Measurements from ENCODE around the gene CLSTN1. TPM values are rescaled to one million over a fixed set of nuclear protein-coding genes. Genes with fewer than 3 reads are reported as not detected.
A peak's percentile ranks its signal among the peaks of the same experiment; 100 is the strongest.
"Not testable (repeated sequence)": the region's sequence is repeated elsewhere in the genome, so short reads cannot be mapped to it uniquely, and the experiment has no call there.

The CLSTN1 gene
- total and polyA plus RNA-seq, 2 donors, result 59.6 to 90.6 TPM

DNA sequence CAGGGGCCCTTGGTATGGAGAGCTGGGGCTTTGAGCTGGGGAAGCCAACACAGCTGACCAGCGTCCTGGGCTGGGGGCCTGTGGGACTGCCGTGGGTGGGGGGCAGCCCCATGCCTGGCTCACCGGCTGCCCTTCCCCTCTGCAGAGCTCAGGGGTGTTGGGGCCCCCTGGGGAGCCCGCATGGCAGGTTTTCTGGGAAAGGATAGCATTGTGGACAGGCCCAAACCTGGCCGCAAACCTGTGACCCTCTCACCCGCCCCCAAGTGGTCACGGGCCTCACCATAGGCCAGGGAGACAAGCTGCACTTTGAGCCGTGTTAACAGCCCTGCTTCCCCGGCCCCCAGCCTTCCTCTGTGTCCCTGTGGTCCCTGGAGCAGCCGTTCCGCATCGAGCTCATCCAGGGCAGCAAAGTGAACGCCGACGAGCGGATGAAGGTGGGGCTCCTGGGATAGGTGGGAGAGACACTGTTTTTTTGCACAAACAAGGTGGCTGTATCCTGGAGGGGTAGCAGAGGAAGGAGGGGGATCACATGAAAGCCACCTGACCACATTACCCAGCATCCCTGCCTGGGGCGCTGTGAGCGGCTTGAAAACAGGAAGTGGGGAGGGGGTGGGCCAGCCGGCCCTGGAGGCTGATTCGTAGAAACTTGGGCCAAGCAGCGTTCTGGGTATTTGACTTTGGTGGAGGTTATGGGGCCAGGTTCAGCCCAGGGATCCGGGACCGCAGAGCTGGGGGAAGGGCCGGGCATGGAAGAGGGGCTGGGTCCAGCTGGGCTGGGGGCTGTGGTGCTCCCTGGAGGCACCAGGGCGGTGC, 106.4 kb downstream of the CLSTN1 start:
- no peaks in the 10 kb centered on the region for H3K4me1 ChIP-seq (ENCODE audit: insufficient read depth)
- H3K27ac ChIP-seq (ENCODE audit: low read depth), result peak overlapping the region; percentile 34
- H3K4me3 ChIP-seq (ENCODE audit: low read depth, low read length), result peak overlapping the region; percentile 29
- no peaks in the 10 kb centered on the region for H3K36me3 ChIP-seq (ENCODE audit: insufficient read depth)
- peak; percentile 41 for DNase-seq (ENCODE audit: extremely low spot score)
- WGBS, result 44% methylated on average over 25 of the region's 25 CpGs

DNA sequence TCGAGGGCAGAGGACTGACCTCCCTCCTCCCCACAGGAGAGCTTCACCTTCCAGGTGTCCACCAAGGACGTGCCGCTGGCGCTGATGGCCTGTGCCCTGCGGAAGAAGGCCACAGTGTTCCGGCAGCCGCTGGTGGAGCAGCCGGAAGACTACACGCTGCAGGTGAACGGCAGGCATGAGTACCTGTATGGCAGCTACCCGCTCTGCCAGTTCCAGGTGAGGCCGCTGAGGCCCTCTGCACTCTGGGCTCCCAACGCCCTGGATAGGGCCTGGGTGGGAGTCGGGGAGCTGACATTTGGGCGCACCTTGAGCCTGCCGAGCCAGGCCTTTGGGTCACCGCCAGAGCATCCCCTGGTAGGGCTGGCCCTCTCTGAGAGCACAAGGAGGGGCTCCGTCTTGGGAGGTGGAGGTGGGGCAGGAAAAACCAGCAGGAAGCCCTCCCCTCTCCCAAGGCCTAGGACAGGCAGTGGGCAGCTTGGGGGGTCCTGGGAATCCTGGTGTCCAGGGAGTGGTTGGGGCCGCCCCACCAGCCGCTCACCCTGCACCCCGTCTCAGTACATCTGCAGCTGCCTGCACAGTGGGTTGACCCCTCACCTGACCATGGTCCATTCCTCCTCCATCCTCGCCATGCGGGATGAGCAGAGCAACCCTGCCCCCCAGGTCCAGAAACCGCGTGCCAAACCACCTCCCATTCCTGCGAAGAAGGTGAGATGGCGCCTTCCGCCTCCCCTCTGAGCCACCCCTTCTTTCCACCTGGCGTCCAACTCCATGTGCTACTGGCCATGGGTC, 107.2 kb downstream of the CLSTN1 start:
- Histone ChIP-seq H3K4me1 (ENCODE audit: insufficient read depth) (no peaks in the 10 kb centered on the region), H3K36me3 (ENCODE audit: insufficient read depth) (no peaks in the 10 kb centered on the region), H3K27ac (ENCODE audit: low read depth) (peak overlapping the region; percentile 34), H3K4me3 (ENCODE audit: low read depth, low read length) (peak overlapping the region; percentile 29)
- 95% methylated on average over 29 of the region's 29 CpGs for WGBS
- no peak for DNase-seq (ENCODE audit: extremely low spot score)

DNA sequence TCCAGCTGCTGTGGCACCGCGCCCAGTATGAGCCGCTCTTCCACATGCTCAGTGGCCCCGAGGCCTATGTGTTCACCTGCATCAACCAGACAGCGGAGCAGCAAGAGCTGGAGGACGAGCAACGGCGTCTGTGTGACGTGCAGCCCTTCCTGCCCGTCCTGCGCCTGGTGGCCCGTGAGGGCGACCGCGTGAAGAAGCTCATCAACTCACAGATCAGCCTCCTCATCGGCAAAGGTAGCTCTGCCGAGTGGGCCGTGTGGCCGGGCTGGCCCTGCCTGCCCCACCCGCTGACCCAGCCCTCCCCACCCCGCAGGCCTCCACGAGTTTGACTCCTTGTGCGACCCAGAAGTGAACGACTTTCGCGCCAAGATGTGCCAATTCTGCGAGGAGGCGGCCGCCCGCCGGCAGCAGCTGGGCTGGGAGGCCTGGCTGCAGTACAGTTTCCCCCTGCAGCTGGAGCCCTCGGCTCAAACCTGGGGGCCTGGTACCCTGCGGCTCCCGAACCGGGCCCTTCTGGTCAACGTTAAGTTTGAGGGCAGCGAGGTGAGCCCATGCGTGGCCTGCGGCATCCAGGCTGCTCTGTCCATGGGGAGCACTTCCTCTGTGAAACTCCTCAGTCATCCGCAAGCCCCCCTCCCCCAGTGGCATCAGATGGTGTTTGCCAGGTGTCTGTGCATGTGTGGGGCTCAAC, 108.1 kb downstream of the CLSTN1 start:
- H3K4me1 ChIP-seq (ENCODE audit: insufficient read depth), result no peaks in the 10 kb centered on the region
- no peak overlapping the region for H3K27ac ChIP-seq (ENCODE audit: low read depth)
- no peaks in the 10 kb centered on the region for H3K36me3 ChIP-seq (ENCODE audit: insufficient read depth)
- peak overlapping the region; percentile 2 for H3K4me3 ChIP-seq (ENCODE audit: low read depth, low read length)
- DNase-seq (ENCODE audit: extremely low spot score), result no peak
- 90% methylated on average over 40 of the region's 40 CpGs for WGBS

DNA sequence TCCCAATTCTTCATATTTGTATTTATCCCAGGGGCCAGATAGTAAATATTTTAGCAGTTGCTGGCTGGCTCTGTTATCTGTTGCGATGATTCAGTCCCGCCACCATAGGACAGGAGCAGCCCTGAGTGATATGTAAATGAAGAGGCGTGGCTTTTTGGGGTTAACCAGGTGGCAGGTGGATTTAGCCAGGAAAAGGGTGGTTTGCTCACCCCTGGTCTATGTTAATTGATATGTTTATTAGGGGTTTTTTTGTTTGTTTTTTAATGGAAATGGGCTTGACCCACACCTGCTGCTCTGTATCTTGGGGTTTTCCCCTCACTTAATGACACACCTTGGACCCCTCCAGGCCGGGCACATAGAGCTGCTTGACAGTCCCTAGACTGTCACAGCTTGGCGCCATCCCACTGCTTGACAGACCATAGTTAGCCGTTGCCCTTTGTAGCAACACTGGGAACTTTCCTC, 109.5 kb downstream of the CLSTN1 start:
- WGBS, result 55% methylated on average over 6 of the region's 6 CpGs
- Histone ChIP-seq H3K36me3 (ENCODE audit: insufficient read depth) (no peaks in the 10 kb centered on the region), H3K27ac (ENCODE audit: low read depth) (no peak overlapping the region), H3K4me3 (ENCODE audit: low read depth, low read length) (no peak overlapping the region), H3K4me1 (ENCODE audit: insufficient read depth) (no peaks in the 10 kb centered on the region)
- no peak for DNase-seq (ENCODE audit: extremely low spot score)

DNA sequence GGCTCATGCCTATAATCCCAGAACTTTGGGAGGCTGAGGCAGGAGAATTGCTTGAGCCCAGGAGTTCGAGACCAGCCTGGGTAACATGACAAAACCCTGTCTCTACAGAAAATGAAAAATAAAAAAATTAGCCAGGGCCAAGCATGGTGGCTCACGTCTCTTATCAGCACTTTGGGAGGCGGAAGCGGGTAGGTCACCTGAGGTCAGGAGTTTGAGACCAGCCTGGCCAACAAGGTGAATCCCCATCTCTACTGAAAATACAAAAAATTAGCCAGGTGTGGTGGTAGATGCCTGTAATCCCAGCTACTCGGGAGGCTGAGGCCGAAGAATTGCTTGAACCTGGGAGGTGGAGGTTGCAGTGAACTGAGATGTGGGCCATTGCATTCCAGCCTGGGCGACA, 111.0 kb downstream of the CLSTN1 start:
- DNase-seq (ENCODE audit: extremely low spot score); H3K4me3 ChIP-seq (ENCODE audit: low read depth, low read length); H3K4me1 ChIP-seq (ENCODE audit: insufficient read depth); H3K36me3 ChIP-seq (ENCODE audit: insufficient read depth); H3K27ac ChIP-seq (ENCODE audit: low read depth): not testable (repeated sequence)
- WGBS, result 93% methylated on average over 7 of the region's 7 CpGs

DNA sequence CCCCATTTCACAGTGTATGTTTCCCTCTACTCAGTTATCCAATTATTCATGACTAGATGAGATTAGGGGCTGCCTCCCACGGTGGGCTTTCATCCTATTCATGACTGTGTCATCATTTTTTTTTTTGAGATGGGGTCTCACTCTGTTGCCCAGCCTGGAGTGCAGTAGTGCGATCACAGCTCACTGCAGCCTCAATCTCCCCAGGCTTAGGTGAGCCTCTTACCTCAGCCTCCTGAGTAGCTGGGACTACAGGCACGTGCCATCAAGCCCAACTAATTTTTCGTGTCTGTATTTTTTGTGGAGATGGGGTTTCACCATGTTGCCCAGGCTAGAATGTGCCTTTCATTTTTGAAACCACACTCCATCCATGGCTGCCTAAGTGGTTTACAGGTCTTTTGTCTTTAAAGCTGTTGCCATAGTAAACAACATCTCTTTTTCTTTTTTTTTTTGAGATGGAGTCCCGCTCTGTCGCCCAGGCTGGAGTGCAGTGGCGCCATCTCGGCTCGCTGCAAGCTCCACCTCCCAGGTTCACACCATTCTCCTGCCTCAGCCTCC, 112.2 kb downstream of the CLSTN1 start:
- 87% methylated on average over 9 of the region's 9 CpGs for WGBS

DNA sequence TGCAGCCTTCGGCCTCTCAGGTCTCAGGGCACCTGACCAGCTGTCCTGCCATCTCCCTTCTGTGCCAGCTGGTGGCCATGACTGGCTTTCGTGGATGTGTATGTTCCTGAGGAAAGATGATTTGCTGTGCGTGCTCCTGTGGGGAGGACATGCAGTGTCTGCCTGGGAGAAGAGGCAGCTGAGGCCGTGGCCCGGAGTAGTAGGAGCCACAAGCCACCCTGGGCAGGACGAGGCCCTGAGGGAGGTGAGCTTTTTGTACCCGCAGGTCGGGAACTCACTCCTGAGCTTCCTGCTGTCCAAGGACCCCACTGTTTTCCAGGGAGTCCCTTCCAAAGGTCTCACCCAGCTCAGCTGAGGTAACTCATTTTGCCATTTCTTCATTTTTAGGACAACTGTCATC, 113.7 kb downstream of the CLSTN1 start:
- no peaks in the 10 kb centered on the region for H3K4me1 ChIP-seq (ENCODE audit: insufficient read depth)
- 92% methylated on average over 8 of the region's 8 CpGs for WGBS
- H3K4me3 ChIP-seq (ENCODE audit: low read depth, low read length), result no peak overlapping the region
- no peaks in the 10 kb centered on the region for H3K36me3 ChIP-seq (ENCODE audit: insufficient read depth)
- DNase-seq (ENCODE audit: extremely low spot score), result no peak
- H3K27ac ChIP-seq (ENCODE audit: low read depth), result no peak overlapping the region

More for the DNA sequence above, 112.2 kb downstream of the CLSTN1 start:
- Histone ChIP-seq H3K4me1 (ENCODE audit: insufficient read depth) (no peaks in the 10 kb centered on the region), H3K27ac (ENCODE audit: low read depth) (no peak overlapping the region), H3K36me3 (ENCODE audit: insufficient read depth) (no peaks in the 10 kb centered on the region), H3K4me3 (ENCODE audit: low read depth, low read length) (no peak overlapping the region)
- DNase-seq (ENCODE audit: extremely low spot score), result no peak

DNA sequence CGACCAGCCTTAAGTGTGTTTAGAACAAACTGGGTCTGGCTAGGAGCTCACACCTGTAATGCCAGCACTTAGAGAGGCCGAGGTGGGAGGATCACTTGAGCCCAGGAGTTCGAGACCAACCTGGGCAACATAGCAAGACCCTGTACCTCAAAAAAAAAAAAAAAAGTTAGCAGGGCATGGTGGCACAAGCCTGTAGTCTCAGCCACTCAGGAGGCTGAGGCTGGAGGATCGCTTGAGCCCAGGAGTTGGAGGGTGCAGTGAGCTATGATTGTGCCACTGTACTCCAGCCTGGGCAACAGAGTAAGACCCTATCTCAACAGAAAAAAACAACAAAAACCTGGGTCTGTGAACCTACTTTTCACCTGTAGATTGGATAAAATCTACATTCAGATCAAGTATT, 117.6 kb downstream of the CLSTN1 start:
- WGBS, result 93% methylated on average over 4 of the region's 4 CpGs
- H3K36me3 ChIP-seq (ENCODE audit: insufficient read depth), result no peaks in the 10 kb centered on the region
- no peaks in the 10 kb centered on the region for H3K4me1 ChIP-seq (ENCODE audit: insufficient read depth)
- H3K4me3 ChIP-seq (ENCODE audit: low read depth, low read length), result no peak overlapping the region
- no peak overlapping the region for H3K27ac ChIP-seq (ENCODE audit: low read depth)
- no peak for DNase-seq (ENCODE audit: extremely low spot score)

DNA sequence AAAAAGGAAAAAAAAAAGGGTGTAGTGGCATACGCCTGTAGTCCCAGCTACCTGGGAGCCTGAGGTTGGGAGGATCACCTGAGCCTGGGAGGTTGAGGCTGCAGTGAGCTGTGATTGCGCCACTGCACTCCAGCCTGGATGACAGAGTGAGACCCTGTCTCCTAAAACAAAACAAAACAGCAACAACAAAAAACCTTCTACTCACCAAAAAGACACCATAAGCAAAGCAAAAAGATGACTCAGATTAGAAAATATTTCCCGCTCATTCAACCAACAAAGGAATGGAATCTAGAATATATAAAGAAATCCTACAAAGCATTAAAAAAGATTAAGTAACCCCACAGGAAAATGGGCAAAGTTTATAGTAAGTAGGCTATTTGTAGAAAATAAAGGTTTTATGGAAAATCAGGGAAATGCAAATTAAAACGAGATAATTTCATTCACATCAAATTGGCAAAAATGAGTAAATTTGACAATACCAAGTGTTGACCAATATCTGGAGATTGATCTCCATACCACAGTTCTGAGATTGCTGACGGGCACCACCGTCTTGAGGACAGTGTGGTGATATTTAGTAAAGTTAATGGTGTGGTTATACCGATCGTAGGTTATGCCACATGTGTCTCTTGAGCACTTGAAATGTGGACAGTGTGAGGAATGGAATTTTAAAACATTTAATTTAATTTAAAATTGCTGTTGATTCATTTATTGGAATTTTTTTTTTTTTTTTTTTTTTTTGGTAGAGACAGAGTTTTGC, 118.2 kb downstream of the CLSTN1 start:
- H3K4me3 ChIP-seq (ENCODE audit: low read depth, low read length), result no peak overlapping the region
- H3K27ac ChIP-seq (ENCODE audit: low read depth), result no peak overlapping the region
- WGBS, result 90% methylated on average over 8 of the region's 8 CpGs
- no peaks in the 10 kb centered on the region for H3K4me1 ChIP-seq (ENCODE audit: insufficient read depth)
- H3K36me3 ChIP-seq (ENCODE audit: insufficient read depth), result no peaks in the 10 kb centered on the region
- no peak for DNase-seq (ENCODE audit: extremely low spot score)

DNA sequence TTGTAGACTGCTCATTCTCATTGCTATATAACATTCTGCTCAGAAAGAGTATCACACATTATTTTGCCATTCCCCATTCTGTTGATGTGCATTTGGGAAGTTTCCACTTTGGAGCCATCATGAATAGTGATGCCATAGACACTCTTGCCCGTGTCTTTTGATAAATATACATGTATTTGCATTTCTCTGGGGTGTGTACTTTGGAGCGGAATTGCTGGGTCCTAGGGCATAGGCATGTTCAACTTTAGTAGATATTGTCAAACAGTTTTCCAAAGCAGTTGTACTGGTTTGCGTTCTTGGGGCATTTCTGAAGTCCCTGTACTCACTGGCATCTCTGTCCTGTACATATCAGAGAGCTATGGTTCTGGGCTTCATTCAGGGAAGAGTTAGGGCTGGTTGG, 120.1 kb downstream of the CLSTN1 start:
- no peak overlapping the region for H3K4me3 ChIP-seq (ENCODE audit: low read depth, low read length)
- no peak for DNase-seq (ENCODE audit: extremely low spot score)
- 95% methylated on average over 3 of the region's 3 CpGs for WGBS
- no peak overlapping the region for H3K27ac ChIP-seq (ENCODE audit: low read depth)
- H3K4me1 ChIP-seq (ENCODE audit: insufficient read depth), result no peaks in the 10 kb centered on the region
- H3K36me3 ChIP-seq (ENCODE audit: insufficient read depth), result no peaks in the 10 kb centered on the region

DNA sequence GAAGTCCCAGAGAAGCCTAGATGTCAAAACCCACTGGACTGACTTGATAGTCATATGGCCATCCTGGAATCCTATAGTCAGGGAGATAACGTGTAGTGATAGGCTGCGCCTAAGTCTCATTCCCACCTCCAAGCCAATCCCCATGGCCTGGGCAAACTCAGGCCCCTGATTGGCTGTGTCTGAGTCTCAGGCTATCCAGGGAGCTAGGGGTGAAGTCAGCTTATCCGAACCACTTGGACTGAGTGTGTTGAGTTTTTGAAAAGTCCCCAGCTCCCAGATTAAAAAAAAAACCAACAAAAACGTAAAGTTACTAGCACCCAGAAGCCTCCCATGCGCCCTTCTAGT, 120.6 kb downstream of the CLSTN1 start:
- Histone ChIP-seq H3K36me3 (ENCODE audit: insufficient read depth) (no peaks in the 10 kb centered on the region), H3K4me1 (ENCODE audit: insufficient read depth) (no peaks in the 10 kb centered on the region), H3K4me3 (ENCODE audit: low read depth, low read length) (no peak overlapping the region), H3K27ac (ENCODE audit: low read depth) (no peak overlapping the region)
- DNase-seq (ENCODE audit: extremely low spot score), result no peak
- 87% methylated on average over 5 of the region's 5 CpGs for WGBS

DNA sequence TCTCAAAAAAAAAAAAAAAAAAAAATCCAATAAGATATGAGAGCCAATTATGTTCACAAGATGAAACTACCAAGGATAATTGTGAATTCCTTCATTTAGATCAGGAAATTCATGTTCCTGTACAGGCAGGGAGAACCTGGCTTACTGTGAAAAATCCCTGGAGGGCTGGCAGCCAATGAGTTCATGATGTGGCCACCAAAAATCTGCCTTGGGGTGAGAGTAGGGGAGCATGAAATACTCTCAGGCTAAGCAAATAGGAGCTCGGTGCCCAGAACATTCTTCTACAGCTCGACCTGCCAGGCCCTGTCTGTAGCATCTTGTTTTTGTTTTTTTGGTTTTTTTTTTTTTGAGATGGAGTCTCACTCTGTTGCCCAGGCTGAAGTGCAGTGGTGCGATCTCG, 122.1 kb downstream of the CLSTN1 start:
- H3K4me1 ChIP-seq (ENCODE audit: insufficient read depth), result no peaks in the 10 kb centered on the region
- no peak overlapping the region for H3K4me3 ChIP-seq (ENCODE audit: low read depth, low read length)
- DNase-seq (ENCODE audit: extremely low spot score), result no peak
- no peak overlapping the region for H3K27ac ChIP-seq (ENCODE audit: low read depth)
- H3K36me3 ChIP-seq (ENCODE audit: insufficient read depth), result no peaks in the 10 kb centered on the region
- WGBS, result 83% methylated on average over 4 of the region's 4 CpGs

DNA sequence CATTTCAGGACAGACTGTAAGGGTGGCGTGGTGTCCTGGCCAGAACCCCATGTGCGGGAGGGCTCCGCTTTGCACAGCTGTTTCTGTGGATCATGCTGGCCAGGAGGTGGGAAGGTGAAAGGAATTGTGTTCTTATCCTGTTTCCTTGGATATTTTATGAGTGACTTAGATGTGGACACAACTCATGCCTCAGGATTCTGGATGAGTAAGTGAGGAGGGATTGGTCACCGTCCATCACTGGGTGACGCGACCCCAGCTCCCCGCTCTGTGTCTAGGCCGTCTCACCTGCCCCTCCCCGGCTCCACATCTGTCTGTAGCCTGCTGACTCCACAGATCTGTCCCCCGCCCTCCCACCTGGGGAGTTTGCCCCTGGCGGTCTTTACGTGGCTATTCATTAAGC, 123.4 kb downstream of the CLSTN1 start:
- no peak for DNase-seq (ENCODE audit: extremely low spot score)
- H3K4me1 ChIP-seq (ENCODE audit: insufficient read depth), result no peaks in the 10 kb centered on the region
- no peak overlapping the region for H3K27ac ChIP-seq (ENCODE audit: low read depth)
- H3K4me3 ChIP-seq (ENCODE audit: low read depth, low read length), result no peak overlapping the region
- no peaks in the 10 kb centered on the region for H3K36me3 ChIP-seq (ENCODE audit: insufficient read depth)
- WGBS, result 78% methylated on average over 12 of the region's 12 CpGs

Data from urinary bladder (tissue), 4 donors.